Keratinocyte (primary cell): ENCODE data around the gene SLPI. TPM values are rescaled to one million over a fixed set of nuclear protein-coding genes. Genes with fewer than 3 reads are reported as not detected.

Experiments used
- DNase-seq: peaks from one replicate; pipeline ENCODE4 v3.0.0-alpha.2; 2011; ENCODE audit warnings: low read depth, missing footprints, low spot score
- FAIRE-seq: peaks from 2 replicates; lab custom pipeline; 2011; peaks lifted over from hg19 to GRCh38; lab: Jason Lieb, UNC
- H2AFZ ChIP-seq: 2 replicates; pipeline ENCODE4 v1.6.0; 2012; ENCODE audit warnings: low read length, control low read depth, inconsistent platforms; ENCODE audit not compliant: control insufficient read depth
- H3K27ac ChIP-seq: 2 replicates; pipeline ENCODE4 v1.5.1; 2011; ENCODE audit warnings: low read length; ENCODE audit not compliant: control insufficient read depth, insufficient read depth
- H3K27me3 ChIP-seq: 3 replicates; pipeline ENCODE4 v1.6.0; 2011; ENCODE audit warnings: low read length; ENCODE audit not compliant: control insufficient read depth, insufficient read depth; ENCODE audit errors: extremely low read depth
- H3K36me3 ChIP-seq, 2 experiments: 2 replicates in 1 of 2; 3 replicates in 1 of 2; pipeline ENCODE4 v1.5.1; 2011; ENCODE audit warnings: low read length in 2 of 2, mild to moderate bottlenecking in 1 of 2; ENCODE audit not compliant: control insufficient read depth in 2 of 2, insufficient read depth in 2 of 2; ENCODE audit errors: extremely low read depth in 1 of 2
- H3K4me1 ChIP-seq: 3 replicates; pipeline ENCODE4 v1.5.1; 2011; ENCODE audit warnings: low read length; ENCODE audit not compliant: control insufficient read depth, insufficient read depth; ENCODE audit errors: extremely low read depth
- H3K4me2 ChIP-seq: 3 replicates; pipeline ENCODE4 v1.6.0; 2011; ENCODE audit warnings: low read depth, low read length; ENCODE audit not compliant: control insufficient read depth, insufficient read depth; ENCODE audit errors: extremely low read depth
- H3K4me3 ChIP-seq, 3 experiments: fragments of 200-600 bp in 1 of 3; sonication (generic) in 1 of 3; 2 replicates in 2 of 3; 3 replicates in 1 of 3; pipeline ENCODE4 v1.5.1; 2011 to 2016; ENCODE audit warnings: low read length in 3 of 3, mild to moderate bottlenecking in 3 of 3, control low read depth in 2 of 3, inconsistent platforms in 1 of 3, low read depth in 1 of 3, mixed read lengths in 1 of 3, mixed run types in 1 of 3, moderate library complexity in 1 of 3; ENCODE audit not compliant: control insufficient read depth in 2 of 3, insufficient read depth in 2 of 3; ENCODE audit errors: extremely low read depth in 1 of 3
- H3K79me2 ChIP-seq: 2 replicates; pipeline ENCODE4 v1.6.0; 2012; ENCODE audit warnings: low read length; ENCODE audit not compliant: control insufficient read depth, insufficient read depth
- H3K9ac ChIP-seq: 3 replicates; pipeline ENCODE4 v1.6.0; 2011; ENCODE audit warnings: low read length; ENCODE audit not compliant: control insufficient read depth, insufficient read depth; ENCODE audit errors: extremely low read depth
- H3K9me1 ChIP-seq: 3 replicates; pipeline ENCODE4 v1.6.0; 2011; ENCODE audit warnings: low read length; ENCODE audit not compliant: control insufficient read depth, insufficient read depth; ENCODE audit errors: extremely low read depth
- H3K9me3 ChIP-seq: 2 replicates; pipeline ENCODE4 v1.5.1; 2012; ENCODE audit warnings: low read depth, low read length; ENCODE audit not compliant: control insufficient read depth
- H4K20me1 ChIP-seq: 3 replicates; pipeline ENCODE4 v1.6.0; 2011; ENCODE audit warnings: low read length; ENCODE audit not compliant: control insufficient read depth, insufficient read depth; ENCODE audit errors: extremely low read depth
- EZH2 ChIP-seq: IDR thresholded peaks from one replicate; pipeline ENCODE4 v1.6.1; 2012; ENCODE audit warnings: inconsistent platforms, mild to moderate bottlenecking, low read length, moderate library complexity
- dilution Hi-C: fragments of 300-500 bp; cut with MboI; formaldehyde crosslinking; loops from one replicate; pipeline ENCODE4 v1.7.0; 2020; ENCODE audit warnings: low sequenced_read_pairs; ENCODE audit not compliant: extremely low pct_ligation_motif_present
- polyA plus RNA-seq, 5 experiments: library from polyadenylated mRNA; depleted of rRNA in 3 of 5; stranded (reverse) in 3 of 5; stranded (forward) in 1 of 5; unstranded in 1 of 5; fragments of >200 nt; gene quantifications; 1 replicate in 1 of 5; 2 replicates in 3 of 5; 3 replicates in 1 of 5; pipeline versions ENCODE4 v1.2.1 to v1.2.3, GENCODE V29; 2011 to 2012; ENCODE audit warnings: missing spikeins in 2 of 5, low read depth in 1 of 5, low replicate concordance in 1 of 5
- TF ChIP-seq, protein P1 (sequence below), 3 experiments: IDR thresholded peaks in 1 of 3; conservative IDR thresholded peaks in 1 of 3; optimal IDR thresholded peaks in 1 of 3; 2 replicates in 2 of 3; 3 replicates in 1 of 3; pipeline versions ENCODE3 to v1.5.1; 2011; ENCODE audit warnings: low read length in 3 of 3, mild to moderate bottlenecking in 3 of 3, moderate library complexity in 2 of 3, control low read depth in 1 of 3, inconsistent platforms in 1 of 3; ENCODE audit not compliant: insufficient read depth in 2 of 3; ENCODE audit errors: extremely low read depth in 1 of 3

Gene SLPI
- polyA plus RNA-seq, 1 donor (not counting 4 experiments of a cell fraction or from before 2014, with no cell fraction given): 262 TPM

DNA sequence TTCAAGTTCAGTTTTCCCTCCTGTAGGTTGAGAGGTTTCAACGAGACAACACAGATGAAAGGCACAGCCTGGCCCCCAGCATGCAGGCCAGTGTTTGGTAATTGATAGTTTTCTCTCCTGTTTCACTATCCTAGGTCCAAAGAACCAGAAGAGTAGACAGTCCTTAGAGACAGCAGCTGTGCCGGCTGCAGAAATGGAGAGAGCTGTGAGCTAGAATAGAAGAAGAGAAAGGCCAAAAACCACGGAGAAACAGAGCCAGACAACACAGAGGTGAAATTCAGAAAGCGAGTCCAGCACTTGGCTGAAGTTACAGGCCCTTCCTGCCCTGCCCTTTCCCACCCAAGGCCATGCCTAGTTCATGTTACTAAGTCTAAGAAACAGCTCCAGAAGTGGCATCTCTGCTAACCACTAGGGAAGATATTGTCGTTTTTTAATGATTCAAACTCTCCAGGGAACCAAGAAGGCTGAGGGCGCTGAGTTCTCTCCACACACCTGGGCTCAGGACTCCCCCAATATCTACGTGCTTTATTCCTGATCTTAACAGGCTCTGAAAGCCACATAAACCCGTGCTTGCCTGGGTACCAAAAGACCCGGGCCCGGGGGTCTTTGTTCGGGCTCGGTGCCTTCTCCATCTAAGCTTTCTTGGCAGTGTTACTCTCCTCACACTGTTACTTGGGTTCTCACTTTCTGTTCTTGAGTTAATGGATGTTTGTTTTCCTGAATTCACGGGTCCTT is 35.7 kb upstream of the SLPI start:
- Histone ChIP-seq H3K79me2 (no peaks in the 10 kb centered on the region), H3K4me1 (peaks cover 3% of the 10 kb centered on the region), H3K4me3 (no peak overlapping the region), H3K9ac (no peak overlapping the region), H3K9me3 (no peaks in the 10 kb centered on the region), H4K20me1 (no peaks in the 10 kb centered on the region), H3K9me1 (no peaks in the 10 kb centered on the region), H3K27ac (no peak overlapping the region), H3K4me2 (no peak overlapping the region), H3K36me3 (no peaks in the 10 kb centered on the region), H3K27me3 (peaks cover 15% of the 10 kb centered on the region), H2AFZ (no peak overlapping the region)
- DNase-seq (no peak), FAIRE-seq (no peak)
- TF ChIP-seq EZH2: no peak
- TF ChIP-seq, protein P1, sequence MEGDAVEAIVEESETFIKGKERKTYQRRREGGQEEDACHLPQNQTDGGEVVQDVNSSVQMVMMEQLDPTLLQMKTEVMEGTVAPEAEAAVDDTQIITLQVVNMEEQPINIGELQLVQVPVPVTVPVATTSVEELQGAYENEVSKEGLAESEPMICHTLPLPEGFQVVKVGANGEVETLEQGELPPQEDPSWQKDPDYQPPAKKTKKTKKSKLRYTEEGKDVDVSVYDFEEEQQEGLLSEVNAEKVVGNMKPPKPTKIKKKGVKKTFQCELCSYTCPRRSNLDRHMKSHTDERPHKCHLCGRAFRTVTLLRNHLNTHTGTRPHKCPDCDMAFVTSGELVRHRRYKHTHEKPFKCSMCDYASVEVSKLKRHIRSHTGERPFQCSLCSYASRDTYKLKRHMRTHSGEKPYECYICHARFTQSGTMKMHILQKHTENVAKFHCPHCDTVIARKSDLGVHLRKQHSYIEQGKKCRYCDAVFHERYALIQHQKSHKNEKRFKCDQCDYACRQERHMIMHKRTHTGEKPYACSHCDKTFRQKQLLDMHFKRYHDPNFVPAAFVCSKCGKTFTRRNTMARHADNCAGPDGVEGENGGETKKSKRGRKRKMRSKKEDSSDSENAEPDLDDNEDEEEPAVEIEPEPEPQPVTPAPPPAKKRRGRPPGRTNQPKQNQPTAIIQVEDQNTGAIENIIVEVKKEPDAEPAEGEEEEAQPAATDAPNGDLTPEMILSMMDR (optimal IDR thresholded peaks at IDR 0.05 in 1 of 3, IDR thresholded peaks at IDR 0.05 in 1 of 3, conservative IDR thresholded peaks at IDR 0.05 in 1 of 3; ENCODE audit: extremely low read depth in 1 of 3, insufficient read depth in 2 of 3, low read length in 3 of 3): no peak
- dilution Hi-C loops: no loop called here

DNA sequence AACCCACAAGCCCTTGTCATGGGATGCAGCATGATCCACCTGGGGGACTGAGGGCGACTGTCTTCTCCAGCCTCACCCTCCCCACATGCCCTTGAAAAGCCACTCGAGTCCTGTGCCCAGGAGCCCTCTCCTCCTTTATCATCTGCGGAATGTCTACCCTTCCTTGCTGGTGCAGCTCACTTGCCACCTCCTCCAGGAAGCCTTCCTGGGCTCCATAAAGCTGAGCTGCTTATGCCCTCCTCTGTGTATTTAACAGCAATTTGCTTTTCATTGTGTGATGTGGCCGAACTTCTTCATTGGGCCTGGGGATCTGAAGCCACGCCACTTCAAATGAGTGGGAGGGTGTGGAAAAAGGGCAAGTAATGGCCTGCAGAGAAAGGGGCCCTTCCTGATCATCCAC is 34.5 kb upstream of the SLPI start:
- no peak overlapping the region for H3K9ac ChIP-seq

More for the DNA sequence above, 34.5 kb upstream of the SLPI start:
- Histone ChIP-seq H3K79me2 (no peaks in the 10 kb centered on the region), H4K20me1 (no peaks in the 10 kb centered on the region), H3K9me3 (no peaks in the 10 kb centered on the region), H3K4me1 (peaks cover 3% of the 10 kb centered on the region), H3K4me2 (no peak overlapping the region), H3K27me3 (peaks cover 15% of the 10 kb centered on the region), H2AFZ (no peak overlapping the region), H3K4me3 (no peak overlapping the region), H3K9me1 (no peaks in the 10 kb centered on the region), H3K27ac (no peak overlapping the region), H3K36me3 (no peaks in the 10 kb centered on the region)
- no peak for TF ChIP-seq EZH2
- TF ChIP-seq, protein P1 (optimal IDR thresholded peaks at IDR 0.05 in 1 of 3, IDR thresholded peaks at IDR 0.05 in 1 of 3, conservative IDR thresholded peaks at IDR 0.05 in 1 of 3; ENCODE audit: extremely low read depth in 1 of 3, insufficient read depth in 2 of 3, low read length in 3 of 3): no peak
- no peak for DNase-seq
- FAIRE-seq: no peak
- dilution Hi-C loops: no loop called here
